HEK293T (cell line): Measurements from ENCODE around the gene CSTPP1.

Experiments used
- ARNT ChIP-seq: fragments of 450-650 bp; IDR thresholded peaks from 2 replicates; pipeline ENCODE4 v1.6.1; 2017; ENCODE audit warnings: mild to moderate bottlenecking
- BHLHE40 ChIP-seq: fragments of 450-650 bp; IDR thresholded peaks from 2 replicates; pipeline ENCODE4 v1.6.1; 2016; ENCODE audit warnings: mild to moderate bottlenecking, moderate library complexity, borderline replicate concordance
- FOXA1 ChIP-seq: fragments of 450-650 bp; IDR thresholded peaks from 2 replicates; pipeline ENCODE4 v1.6.1; 2016; ENCODE audit warnings: mild to moderate bottlenecking
- FOXK2 ChIP-seq: fragments of 450-650 bp; IDR thresholded peaks from 2 replicates; pipeline ENCODE4 v1.6.1; 2016; ENCODE audit warnings: mild to moderate bottlenecking
- FOXM1 ChIP-seq: fragments of 450-650 bp; IDR thresholded peaks from 2 replicates; pipeline ENCODE4 v1.6.1; 2017; ENCODE audit warnings: mild to moderate bottlenecking, borderline replicate concordance
- HDGF ChIP-seq: fragments of 450-650 bp; IDR thresholded peaks from 2 replicates; pipeline ENCODE4 v1.6.1; 2017; ENCODE audit warnings: antibody characterized with exemption, borderline replicate concordance
- LEF1 ChIP-seq: fragments of 450-650 bp; IDR thresholded peaks from 2 replicates; pipeline ENCODE4 v1.6.1; 2017; ENCODE audit warnings: mild to moderate bottlenecking, borderline replicate concordance
- NFRKB ChIP-seq: fragments of 450-650 bp; IDR thresholded peaks from 2 replicates; pipeline ENCODE4 v1.6.1; 2016; ENCODE audit warnings: mild to moderate bottlenecking, moderate library complexity
- SP1 ChIP-seq: fragments of 450-650 bp; IDR thresholded peaks from 2 replicates; pipeline ENCODE4 v1.6.1; 2017
- SUZ12 ChIP-seq: fragments of 450-650 bp; IDR thresholded peaks from 2 replicates; pipeline ENCODE4 v1.6.1; 2016; ENCODE audit warnings: mild to moderate bottlenecking
- TARDBP ChIP-seq: fragments of 450-650 bp; IDR thresholded peaks from 2 replicates; pipeline ENCODE4 v1.6.1; 2016
- ZNF384 ChIP-seq: fragments of 450-650 bp; IDR thresholded peaks from 2 replicates; pipeline ENCODE4 v1.6.1; 2016
- TF ChIP-seq, protein P1 (sequence below): fragments of 450-650 bp; IDR thresholded peaks from 2 replicates; pipeline ENCODE4 v1.6.1; 2016

- no peak for TF ChIP-seq SUZ12
- no peak for TF ChIP-seq FOXM1
- TF ChIP-seq BHLHE40: no peak
- TF ChIP-seq SP1: no peak
- no peak for TF ChIP-seq ARNT
- TF ChIP-seq, protein P1, sequence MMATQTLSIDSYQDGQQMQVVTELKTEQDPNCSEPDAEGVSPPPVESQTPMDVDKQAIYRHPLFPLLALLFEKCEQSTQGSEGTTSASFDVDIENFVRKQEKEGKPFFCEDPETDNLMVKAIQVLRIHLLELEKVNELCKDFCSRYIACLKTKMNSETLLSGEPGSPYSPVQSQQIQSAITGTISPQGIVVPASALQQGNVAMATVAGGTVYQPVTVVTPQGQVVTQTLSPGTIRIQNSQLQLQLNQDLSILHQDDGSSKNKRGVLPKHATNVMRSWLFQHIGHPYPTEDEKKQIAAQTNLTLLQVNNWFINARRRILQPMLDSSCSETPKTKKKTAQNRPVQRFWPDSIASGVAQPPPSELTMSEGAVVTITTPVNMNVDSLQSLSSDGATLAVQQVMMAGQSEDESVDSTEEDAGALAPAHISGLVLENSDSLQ: no peak
- TF ChIP-seq HDGF: no peak
- no peak for TF ChIP-seq NFRKB
- no peak for TF ChIP-seq TARDBP
- no peak for TF ChIP-seq ZNF384
- no peak for TF ChIP-seq FOXA1
- TF ChIP-seq FOXK2: no peak
- TF ChIP-seq LEF1: no peak
Observed at GRCh38 chr11:46918788-46919513, 17.6 kb upstream of the CSTPP1 start.
